ENCODE data around the gene ARHGAP29. TPM values are rescaled to one million over a fixed set of nuclear protein-coding genes. Genes with fewer than 3 reads are reported as not detected.

The ARHGAP29 gene
- total RNA-seq, 1 experiment from 2014 or later: 1.8 TPM

GRCh38 chr1:94228640-94229375 is 8.6 kb downstream of the ARHGAP29 start:
- BruUV-seq (replicated peaks): no TSS peak
- CTCF ChIA-PET: no interaction called here
- intact Hi-C loops (cut with micrococcal nuclease; ENCODE audit: unreplicated experiment): no loop called here
- Histone ChIP-seq H3K27ac (ENCODE audit: low read depth, low read length, poor library complexity, severe bottlenecking) (no peak overlapping the region), H3K9me3 (ENCODE audit: low read depth, low read length, poor library complexity, severe bottlenecking) (no peaks in the 10 kb centered on the region), H3K4me3 (ENCODE audit: low read depth, low read length, poor library complexity, severe bottlenecking) (no peak overlapping the region), H3K27me3 (replicated peaks; ENCODE audit: insufficient read depth, low read depth, low read length, poor library complexity) (peaks cover 46% of the 10 kb centered on the region), H3K36me3 (ENCODE audit: insufficient read depth, low read length, poor library complexity, severe bottlenecking) (no peaks in the 10 kb centered on the region), H3K4me1 (ENCODE audit: insufficient read depth, low read length, poor library complexity, severe bottlenecking) (no peaks in the 10 kb centered on the region)
- TF ChIP-seq EZH2 (IDR thresholded peaks at IDR 0.05; ENCODE audit: borderline replicate concordance, low read depth, low read length, poor library complexity, severe bottlenecking): no peak
- POLR2A ChIA-PET (ENCODE audit: low non-redundant PET): no interaction called here
- no peak for DNase-seq (ENCODE audit: low spot score)

DNA sequence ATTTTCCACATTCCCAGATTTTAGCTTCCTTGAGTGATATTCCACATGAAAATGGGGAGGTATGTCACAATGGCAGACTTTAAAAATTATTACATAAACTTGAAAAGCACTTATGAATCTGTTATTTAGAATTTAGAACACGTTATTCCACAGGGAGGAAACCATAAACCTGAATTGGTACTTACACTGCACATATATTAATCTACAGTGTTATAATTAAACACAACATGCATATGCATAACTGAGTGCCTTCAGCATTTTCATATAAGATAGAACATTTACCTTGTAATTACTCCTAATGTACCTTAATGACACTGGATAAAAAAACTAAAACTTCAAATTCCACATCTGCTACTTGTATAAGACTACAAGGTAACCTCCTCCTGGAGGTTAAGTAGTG is 9.8 kb downstream of the ARHGAP29 start:
- TF ChIP-seq EZH2 (IDR thresholded peaks at IDR 0.05; ENCODE audit: borderline replicate concordance, low read depth, low read length, poor library complexity, severe bottlenecking) (no peak), CTCF (conservative IDR thresholded peaks at IDR 0.05; ENCODE audit: low read depth, low read length) (no peak)
- ChIA-PET CTCF (no interaction called here), POLR2A (ENCODE audit: low non-redundant PET) (no interaction called here)

GRCh38 chr1:94225845-94226244 is 11.5 kb downstream of the ARHGAP29 start:
- CTCF ChIA-PET: no interaction called here
- DNase-seq (ENCODE audit: low spot score): no peak
- Histone ChIP-seq H3K27ac (ENCODE audit: low read depth, low read length, poor library complexity, severe bottlenecking) (no peak overlapping the region), H3K4me3 (ENCODE audit: low read depth, low read length, poor library complexity, severe bottlenecking) (no peak overlapping the region), H3K9me3 (ENCODE audit: low read depth, low read length, poor library complexity, severe bottlenecking) (no peaks in the 10 kb centered on the region), H3K27me3 (replicated peaks; ENCODE audit: insufficient read depth, low read depth, low read length, poor library complexity) (peaks cover 25% of the 10 kb centered on the region), H3K36me3 (ENCODE audit: insufficient read depth, low read length, poor library complexity, severe bottlenecking) (no peaks in the 10 kb centered on the region), H3K4me1 (ENCODE audit: insufficient read depth, low read length, poor library complexity, severe bottlenecking) (no peaks in the 10 kb centered on the region)
- TF ChIP-seq CTCF (conservative IDR thresholded peaks at IDR 0.05; ENCODE audit: low read depth, low read length) (no peak), EZH2 (IDR thresholded peaks at IDR 0.05; ENCODE audit: borderline replicate concordance, low read depth, low read length, poor library complexity, severe bottlenecking) (no peak)
- intact Hi-C loops (cut with micrococcal nuclease; ENCODE audit: unreplicated experiment): no loop called here
- no TSS peak for BruUV-seq (replicated peaks)
- POLR2A ChIA-PET (ENCODE audit: low non-redundant PET): no interaction called here

More for the DNA sequence above, 9.8 kb downstream of the ARHGAP29 start:
- intact Hi-C loops (cut with micrococcal nuclease; ENCODE audit: unreplicated experiment): no loop called here
- DNase-seq (ENCODE audit: low spot score): no peak
- no peaks in the 10 kb centered on the region for H3K36me3 ChIP-seq (ENCODE audit: insufficient read depth, low read length, poor library complexity, severe bottlenecking)
- H3K4me1 ChIP-seq (ENCODE audit: insufficient read depth, low read length, poor library complexity, severe bottlenecking): no peaks in the 10 kb centered on the region
- no TSS peak for BruUV-seq (replicated peaks)
- peaks cover 40% of the 10 kb centered on the region for H3K27me3 ChIP-seq (replicated peaks; ENCODE audit: insufficient read depth, low read depth, low read length, poor library complexity)
- H3K9me3 ChIP-seq (ENCODE audit: low read depth, low read length, poor library complexity, severe bottlenecking): no peaks in the 10 kb centered on the region
- H3K4me3 ChIP-seq (ENCODE audit: low read depth, low read length, poor library complexity, severe bottlenecking): no peak overlapping the region
- H3K27ac ChIP-seq (ENCODE audit: low read depth, low read length, poor library complexity, severe bottlenecking): no peak overlapping the region

DNA sequence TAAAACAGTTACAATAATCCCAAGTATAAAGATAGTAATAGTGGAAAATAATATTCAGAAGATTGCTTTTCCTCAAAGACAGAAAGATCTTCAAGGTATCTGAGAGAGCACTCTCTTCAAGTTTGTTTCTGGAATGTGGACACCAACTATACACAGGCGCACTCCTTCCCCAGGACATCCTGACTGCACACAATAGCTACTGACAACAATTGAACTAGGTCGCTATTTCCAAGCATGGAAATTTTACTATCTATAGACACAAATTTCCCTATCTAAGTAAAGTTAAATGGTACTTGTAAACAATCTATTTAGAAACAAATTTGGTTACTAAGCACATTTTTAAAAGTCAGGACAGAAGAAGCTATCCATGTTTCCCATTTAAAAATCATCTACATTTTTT is 19.1 kb downstream of the ARHGAP29 start:
- no peak overlapping the region for H3K4me3 ChIP-seq (ENCODE audit: low read depth, low read length, poor library complexity, severe bottlenecking)
- no peak for TF ChIP-seq CTCF (conservative IDR thresholded peaks at IDR 0.05; ENCODE audit: low read depth, low read length)
- no peak for TF ChIP-seq EZH2 (IDR thresholded peaks at IDR 0.05; ENCODE audit: borderline replicate concordance, low read depth, low read length, poor library complexity, severe bottlenecking)
- no peaks in the 10 kb centered on the region for H3K9me3 ChIP-seq (ENCODE audit: low read depth, low read length, poor library complexity, severe bottlenecking)
- no peak overlapping the region for H3K27ac ChIP-seq (ENCODE audit: low read depth, low read length, poor library complexity, severe bottlenecking)
- no peak for DNase-seq (ENCODE audit: low spot score)
- H3K36me3 ChIP-seq (ENCODE audit: insufficient read depth, low read length, poor library complexity, severe bottlenecking): no peaks in the 10 kb centered on the region
- CTCF ChIA-PET: no interaction called here
- POLR2A ChIA-PET (ENCODE audit: low non-redundant PET): no interaction called here
- no TSS peak for BruUV-seq (replicated peaks)
- H3K27me3 ChIP-seq (replicated peaks; ENCODE audit: insufficient read depth, low read depth, low read length, poor library complexity): peaks cover 13% of the 10 kb centered on the region
- no peaks in the 10 kb centered on the region for H3K4me1 ChIP-seq (ENCODE audit: insufficient read depth, low read length, poor library complexity, severe bottlenecking)
- intact Hi-C loops (cut with micrococcal nuclease; ENCODE audit: unreplicated experiment): no loop called here

Measured in A673 (cell line).